Activated naive CD4-positive, alpha-beta T cell treated with anti-CD3 and anti-CD28 coated beads, Interleukin-2, amount 50 U/mL, for 24 hours (primary cell): ENCODE measurements around the gene SLC25A21.
"Not testable (repeated sequence)": the region's sequence is repeated elsewhere in the genome, so short reads cannot be mapped to it uniquely, and the experiment has no call there.

Experiments
- H3K27ac Mint-ChIP-seq: one replicate; pipeline ENCODE4 v1.8.0; 2021; ENCODE audit warnings: mild to moderate bottlenecking, mixed read lengths
- H3K27me3 Mint-ChIP-seq: one replicate; pipeline ENCODE4 v1.8.0; 2021; ENCODE audit warnings: mixed read lengths
- H3K36me3 Mint-ChIP-seq: one replicate; pipeline ENCODE4 v1.8.0; 2021; ENCODE audit warnings: mixed read lengths
- H3K4me1 Mint-ChIP-seq: one replicate; pipeline ENCODE4 v1.8.0; 2021; ENCODE audit warnings: mixed read lengths
- H3K4me3 Mint-ChIP-seq: one replicate; pipeline ENCODE4 v1.8.0; 2021; ENCODE audit warnings: mild to moderate bottlenecking, mixed read lengths
- H3K9me3 Mint-ChIP-seq: one replicate; pipeline ENCODE4 v1.8.0; 2021; ENCODE audit warnings: mixed read lengths

The SLC25A21 gene

GRCh38 chr14:37172024-37172869 is at the start of gene SLC25A21:
Gene SLC25A21 (minus strand): TSS chr14:37172606.
- H3K4me1 Mint-ChIP-seq = no peaks in the 10 kb centered on the region
- peaks cover 1% of the 10 kb centered on the region for H3K36me3 Mint-ChIP-seq
- H3K27ac Mint-ChIP-seq = no peak within 1 kb of the TSS
- peaks cover 5% of the 10 kb centered on the region for H3K9me3 Mint-ChIP-seq
- peaks cover 18% of the 10 kb centered on the region for H3K27me3 Mint-ChIP-seq
- H3K4me3 Mint-ChIP-seq = no peak within 1 kb of the TSS

- Mint-ChIP-seq H3K27ac (no peak overlapping the region), H3K27me3 (no peaks in the 10 kb centered on the region), H3K36me3 (no peaks in the 10 kb centered on the region), H3K4me3 (no peak overlapping the region), H3K9me3 (peaks cover 4% of the 10 kb centered on the region), H3K4me1 (no peaks in the 10 kb centered on the region)
Observed at GRCh38 chr14:37221073-37221472, 48.7 kb upstream of the SLC25A21 start.

GRCh38 chr14:37215345-37215744 is 42.9 kb upstream of the SLC25A21 start:
- no peak overlapping the region for H3K27ac Mint-ChIP-seq
- no peaks in the 10 kb centered on the region for H3K36me3 Mint-ChIP-seq
- peaks cover 10% of the 10 kb centered on the region for H3K9me3 Mint-ChIP-seq
- H3K4me1 Mint-ChIP-seq = no peaks in the 10 kb centered on the region
- H3K4me3 Mint-ChIP-seq = no peak overlapping the region
- no peaks in the 10 kb centered on the region for H3K27me3 Mint-ChIP-seq

GRCh38 chr14:37213016-37213415 is 40.6 kb upstream of the SLC25A21 start:
- Mint-ChIP-seq H3K27ac (no peak overlapping the region), H3K4me3 (no peak overlapping the region), H3K4me1 (no peaks in the 10 kb centered on the region), H3K9me3 (peaks cover 10% of the 10 kb centered on the region), H3K36me3 (no peaks in the 10 kb centered on the region), H3K27me3 (no peaks in the 10 kb centered on the region)

GRCh38 chr14:37210448-37210847 is 38.0 kb upstream of the SLC25A21 start:
- H3K27ac Mint-ChIP-seq = no peak overlapping the region
- no peaks in the 10 kb centered on the region for H3K36me3 Mint-ChIP-seq
- H3K9me3 Mint-ChIP-seq = peaks cover 10% of the 10 kb centered on the region
- H3K4me3 Mint-ChIP-seq = no peak overlapping the region
- H3K27me3 Mint-ChIP-seq = no peaks in the 10 kb centered on the region
- no peaks in the 10 kb centered on the region for H3K4me1 Mint-ChIP-seq

GRCh38 chr14:37209617-37210016 is 37.2 kb upstream of the SLC25A21 start:
- H3K4me1 Mint-ChIP-seq, H3K9me3 Mint-ChIP-seq: not testable (repeated sequence)

GRCh38 chr14:37205623-37206605 is 33.5 kb upstream of the SLC25A21 start:
- not testable (repeated sequence) for H3K36me3 Mint-ChIP-seq, H3K9me3 Mint-ChIP-seq, H3K27ac Mint-ChIP-seq, H3K27me3 Mint-ChIP-seq, H3K4me1 Mint-ChIP-seq, H3K4me3 Mint-ChIP-seq

More at GRCh38 chr14:37209617-37210016, 37.2 kb upstream of the SLC25A21 start:
- H3K4me3 Mint-ChIP-seq, H3K36me3 Mint-ChIP-seq, H3K27ac Mint-ChIP-seq, H3K27me3 Mint-ChIP-seq: not testable (repeated sequence)

- Mint-ChIP-seq H3K27ac (no peak overlapping the region), H3K27me3 (peaks cover 5% of the 10 kb centered on the region), H3K4me3 (no peak overlapping the region), H3K4me1 (peaks cover 3% of the 10 kb centered on the region), H3K9me3 (no peaks in the 10 kb centered on the region), H3K36me3 (no peaks in the 10 kb centered on the region)
Observed at GRCh38 chr14:37203423-37203822, 31.0 kb upstream of the SLC25A21 start.

- H3K4me1 Mint-ChIP-seq = peaks cover 9% of the 10 kb centered on the region
- no peak overlapping the region for H3K27ac Mint-ChIP-seq
- peaks cover 10% of the 10 kb centered on the region for H3K27me3 Mint-ChIP-seq
- H3K9me3 Mint-ChIP-seq = no peaks in the 10 kb centered on the region
- H3K36me3 Mint-ChIP-seq = no peaks in the 10 kb centered on the region
- no peak overlapping the region for H3K4me3 Mint-ChIP-seq
Observed at GRCh38 chr14:37202812-37203211, 30.4 kb upstream of the SLC25A21 start.

- peaks cover 13% of the 10 kb centered on the region for H3K27me3 Mint-ChIP-seq
- H3K4me1 Mint-ChIP-seq = peaks cover 12% of the 10 kb centered on the region
- no peak overlapping the region for H3K27ac Mint-ChIP-seq
- H3K36me3 Mint-ChIP-seq = no peaks in the 10 kb centered on the region
- no peak overlapping the region for H3K4me3 Mint-ChIP-seq
- H3K9me3 Mint-ChIP-seq = no peaks in the 10 kb centered on the region
Observed at GRCh38 chr14:37202265-37202664, 29.9 kb upstream of the SLC25A21 start.

- Mint-ChIP-seq H3K36me3 (no peaks in the 10 kb centered on the region), H3K4me3 (no peak overlapping the region), H3K27me3 (peaks cover 16% of the 10 kb centered on the region), H3K27ac (no peak overlapping the region), H3K9me3 (no peaks in the 10 kb centered on the region), H3K4me1 (peaks cover 16% of the 10 kb centered on the region)
Observed at GRCh38 chr14:37201724-37202123, 29.3 kb upstream of the SLC25A21 start.

- H3K27ac Mint-ChIP-seq = no peak overlapping the region
- peaks cover 22% of the 10 kb centered on the region for H3K27me3 Mint-ChIP-seq
- no peak overlapping the region for H3K4me3 Mint-ChIP-seq
- H3K4me1 Mint-ChIP-seq = peaks cover 16% of the 10 kb centered on the region
- no peaks in the 10 kb centered on the region for H3K36me3 Mint-ChIP-seq
- H3K9me3 Mint-ChIP-seq = peaks cover 8% of the 10 kb centered on the region
Observed at GRCh38 chr14:37198907-37199306, 26.5 kb upstream of the SLC25A21 start.

- Mint-ChIP-seq H3K27me3 (peaks cover 22% of the 10 kb centered on the region), H3K9me3 (peaks cover 8% of the 10 kb centered on the region), H3K4me1 (peaks cover 16% of the 10 kb centered on the region), H3K4me3 (peak overlapping the region; percentile 63), H3K27ac (no peak overlapping the region), H3K36me3 (no peaks in the 10 kb centered on the region)
Observed at GRCh38 chr14:37198273-37198598, 25.8 kb upstream of the SLC25A21 start.

- H3K4me1 Mint-ChIP-seq = peaks cover 16% of the 10 kb centered on the region
- no peaks in the 10 kb centered on the region for H3K36me3 Mint-ChIP-seq
- H3K9me3 Mint-ChIP-seq = peaks cover 8% of the 10 kb centered on the region
- H3K27me3 Mint-ChIP-seq = peaks cover 22% of the 10 kb centered on the region
- no peak within 1 kb of the TSS for H3K27ac Mint-ChIP-seq
- peak within 1 kb of the TSS; percentile 63 for H3K4me3 Mint-ChIP-seq
Observed at GRCh38 chr14:37197421-37198272, 25.2 kb upstream of the SLC25A21 start, which contains the start of gene MIPOL1. Gene MIPOL1 (plus strand): TSS chr14:37197937. CDS start chr14:37247889, 49,952 bp downstream.
